A673 (cell line): ENCODE measurements around the gene DIDO1. TPM values are rescaled to one million over a fixed set of nuclear protein-coding genes. Genes with fewer than 3 reads are reported as not detected.

Experiments used
- BruUV-seq: library from RNA; stranded (reverse); fragments of 400-500 nt; replicated peaks from 2 replicates; lab custom pipeline; 2021; lab: Mats Ljungman, UMichigan
- CTCF ChIA-PET: fragments of 300-600 bp; sonication (Branson Sonifier 250); formaldehyde crosslinking; loops from one replicate; lab custom pipeline; 2022; ENCODE audit warnings: antibody characterized with exemption; lab: Charles Lee
- POLR2A ChIA-PET: fragments of 300-600 bp; sonication (Branson Sonifier 250); formaldehyde crosslinking; loops from one replicate; lab custom pipeline; 2022; ENCODE audit warnings: antibody characterized with exemption; ENCODE audit not compliant: low non-redundant PET; lab: Charles Lee
- DNase-seq: peaks from one replicate; pipeline ENCODE4 v3.0.0-alpha.2; 2015; ENCODE audit warnings: low spot score
- H3K27ac ChIP-seq: fragments of 200-600 bp; sonication (generic); 2 replicates; pipeline ENCODE4 v1.5.1; 2016; ENCODE audit warnings: mixed run types, low read depth, mild to moderate bottlenecking, mixed read lengths, antibody characterized with exemption, low read length; ENCODE audit not compliant: poor library complexity, severe bottlenecking
- H3K27me3 ChIP-seq: fragments of 200-600 bp; sonication (generic); replicated peaks from 2 replicates; pipeline ENCODE4 v1.6.1; 2017; ENCODE audit warnings: mixed run types, low read depth, mild to moderate bottlenecking, mixed read lengths, antibody characterized with exemption, low read length; ENCODE audit not compliant: insufficient read depth, poor library complexity
- H3K36me3 ChIP-seq: fragments of 200-600 bp; sonication (generic); 2 replicates; pipeline ENCODE4 v1.6.1; 2016; ENCODE audit warnings: mixed run types, mild to moderate bottlenecking, mixed read lengths, antibody characterized with exemption, low read length; ENCODE audit not compliant: insufficient read depth, poor library complexity, severe bottlenecking
- H3K4me1 ChIP-seq: fragments of 200-600 bp; sonication (generic); 2 replicates; pipeline ENCODE4 v1.6.1; 2017; ENCODE audit warnings: mixed run types, mild to moderate bottlenecking, mixed read lengths, antibody characterized with exemption, low read length; ENCODE audit not compliant: insufficient read depth, poor library complexity, severe bottlenecking
- H3K4me3 ChIP-seq: fragments of 200-600 bp; sonication (generic); 2 replicates; pipeline ENCODE4 v1.5.1; 2016; ENCODE audit warnings: low read depth, mixed run types, mild to moderate bottlenecking, mixed read lengths, low read length; ENCODE audit not compliant: poor library complexity, severe bottlenecking
- H3K9me3 ChIP-seq: fragments of 200-600 bp; sonication (generic); 2 replicates; pipeline ENCODE4 v1.6.1; 2016; ENCODE audit warnings: mixed run types, low read depth, mild to moderate bottlenecking, mixed read lengths, antibody characterized with exemption, low read length; ENCODE audit not compliant: poor library complexity, severe bottlenecking
- EZH2 ChIP-seq: fragments of 200-600 bp; sonication (generic); IDR thresholded peaks from 2 replicates; pipeline ENCODE4 v1.6.1; 2017; ENCODE audit warnings: borderline replicate concordance, low read depth, mild to moderate bottlenecking, mixed read lengths, antibody characterized with exemption, low read length; ENCODE audit not compliant: poor library complexity, severe bottlenecking
- intact Hi-C: fragments of 100-400 bp; cut with micrococcal nuclease; formaldehyde crosslinking; loops from one replicate; pipeline ENCODE4 v1.10.0; 2022; ENCODE audit not compliant: unreplicated experiment
- total RNA-seq: library from RNA; stranded (reverse); gene quantifications from 2 replicates; pipeline ENCODE4 v1.2.3, GENCODE V29; 2021
- TF ChIP-seq, protein P1 (sequence below): fragments of 300-800, 200-600 bp; sonication (generic); conservative IDR thresholded peaks from 2 replicates; pipeline ENCODE4 v1.5.1; 2017; ENCODE audit warnings: low read depth, mild to moderate bottlenecking, antibody characterized with exemption, low read length, moderate library complexity, mixed read lengths

Gene DIDO1
- total RNA-seq, 1 experiment from 2014 or later, result 64.4 TPM

DNA sequence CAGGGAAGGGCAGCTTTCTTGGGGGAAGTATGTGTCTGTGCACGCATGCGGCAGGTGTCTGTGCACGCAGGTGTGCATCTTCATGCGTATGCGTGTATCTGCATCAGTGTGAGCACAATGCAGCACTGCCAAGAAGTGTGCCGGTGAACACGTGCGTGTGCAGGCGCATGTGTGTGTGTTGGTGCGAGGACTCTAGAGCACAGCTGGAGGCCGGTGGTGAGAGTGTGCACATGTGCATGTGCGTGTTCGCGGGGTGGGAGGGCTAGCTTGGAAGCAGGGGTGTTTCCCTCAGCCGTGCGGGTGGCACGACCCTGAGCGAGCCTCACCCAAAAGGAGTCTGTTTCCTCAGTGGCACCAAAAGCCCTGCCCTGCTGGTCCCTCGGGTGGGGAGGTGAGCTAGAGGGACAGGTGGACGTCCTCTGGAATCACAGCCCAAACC lies 33.7 kb upstream of the DIDO1 start:
- DNase-seq, result no peak
- Histone ChIP-seq H3K4me3 (no peak overlapping the region), H3K27me3 (no peaks in the 10 kb centered on the region), H3K36me3 (no peaks in the 10 kb centered on the region), H3K27ac (no peak overlapping the region), H3K4me1 (no peaks in the 10 kb centered on the region), H3K9me3 (no peaks in the 10 kb centered on the region)
- ChIA-PET POLR2A (no interaction called here), CTCF (interaction anchor here (0.7 kb wide), 1 partner anchor 12 kb away, joined by 3 read pairs; no protein-coding TSS in a partner anchor)
- TF ChIP-seq, protein P1, sequence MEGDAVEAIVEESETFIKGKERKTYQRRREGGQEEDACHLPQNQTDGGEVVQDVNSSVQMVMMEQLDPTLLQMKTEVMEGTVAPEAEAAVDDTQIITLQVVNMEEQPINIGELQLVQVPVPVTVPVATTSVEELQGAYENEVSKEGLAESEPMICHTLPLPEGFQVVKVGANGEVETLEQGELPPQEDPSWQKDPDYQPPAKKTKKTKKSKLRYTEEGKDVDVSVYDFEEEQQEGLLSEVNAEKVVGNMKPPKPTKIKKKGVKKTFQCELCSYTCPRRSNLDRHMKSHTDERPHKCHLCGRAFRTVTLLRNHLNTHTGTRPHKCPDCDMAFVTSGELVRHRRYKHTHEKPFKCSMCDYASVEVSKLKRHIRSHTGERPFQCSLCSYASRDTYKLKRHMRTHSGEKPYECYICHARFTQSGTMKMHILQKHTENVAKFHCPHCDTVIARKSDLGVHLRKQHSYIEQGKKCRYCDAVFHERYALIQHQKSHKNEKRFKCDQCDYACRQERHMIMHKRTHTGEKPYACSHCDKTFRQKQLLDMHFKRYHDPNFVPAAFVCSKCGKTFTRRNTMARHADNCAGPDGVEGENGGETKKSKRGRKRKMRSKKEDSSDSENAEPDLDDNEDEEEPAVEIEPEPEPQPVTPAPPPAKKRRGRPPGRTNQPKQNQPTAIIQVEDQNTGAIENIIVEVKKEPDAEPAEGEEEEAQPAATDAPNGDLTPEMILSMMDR, result no peak
- no peak for TF ChIP-seq EZH2
- intact Hi-C loops, result no loop called here
- BruUV-seq, result no TSS peak

DNA sequence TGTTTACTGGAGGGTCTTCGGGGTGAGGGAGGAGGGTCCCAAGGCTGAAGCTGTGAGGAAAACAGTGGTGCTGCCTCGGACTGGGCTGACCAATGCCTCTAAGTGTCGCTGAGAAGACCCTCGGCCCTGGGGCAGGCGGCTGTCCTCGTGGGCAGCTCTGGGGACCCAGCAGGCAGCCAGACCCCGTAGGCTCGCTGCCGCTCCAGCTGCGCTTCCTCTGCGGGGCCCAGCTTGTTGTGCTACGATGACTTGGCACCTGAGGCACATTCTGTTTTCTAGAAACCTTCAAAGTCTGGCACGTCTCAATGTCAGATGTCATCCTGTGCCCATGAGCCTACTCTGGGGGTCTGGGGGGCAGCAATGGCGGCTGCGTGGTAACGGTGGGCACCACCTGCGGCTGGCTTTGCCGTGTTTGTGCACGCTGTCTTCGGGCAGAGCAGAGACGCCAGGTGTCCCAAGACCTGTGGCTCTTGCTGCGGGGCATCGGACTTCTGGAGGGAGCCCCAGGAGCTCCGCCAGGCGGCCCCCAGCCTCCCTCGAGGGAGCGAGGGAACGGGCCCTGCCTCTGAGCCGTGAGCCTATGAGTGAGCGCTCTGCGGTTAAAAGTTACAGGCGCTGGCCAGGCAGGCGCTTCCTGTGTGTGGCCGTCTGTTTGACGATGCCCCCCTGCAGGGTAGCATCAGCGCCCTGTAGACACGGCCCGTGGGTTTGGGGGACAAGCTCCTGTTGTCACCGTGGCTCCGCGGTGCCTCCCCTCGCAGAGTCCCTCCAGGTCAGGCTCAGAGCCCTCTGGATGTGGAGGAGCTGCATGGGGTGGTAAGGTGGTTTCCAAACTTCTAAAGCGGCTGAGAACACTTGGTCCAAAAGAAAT lies 33.0 kb upstream of the DIDO1 start:
- no peak for DNase-seq
- H3K36me3 ChIP-seq, result no peaks in the 10 kb centered on the region
- no peak overlapping the region for H3K27ac ChIP-seq
- no peaks in the 10 kb centered on the region for H3K27me3 ChIP-seq
- H3K9me3 ChIP-seq, result no peaks in the 10 kb centered on the region
- ChIA-PET CTCF (interaction anchor here (0.7 kb wide), 1 partner anchor 13 kb away, joined by 3 read pairs; no protein-coding TSS in a partner anchor), POLR2A (no interaction called here)
- BruUV-seq, result no TSS peak
- TF ChIP-seq EZH2, result no peak
- TF ChIP-seq, protein P1, result no peak
- no peak overlapping the region for H3K4me3 ChIP-seq
- intact Hi-C loops, result no loop called here
- no peaks in the 10 kb centered on the region for H3K4me1 ChIP-seq

DNA sequence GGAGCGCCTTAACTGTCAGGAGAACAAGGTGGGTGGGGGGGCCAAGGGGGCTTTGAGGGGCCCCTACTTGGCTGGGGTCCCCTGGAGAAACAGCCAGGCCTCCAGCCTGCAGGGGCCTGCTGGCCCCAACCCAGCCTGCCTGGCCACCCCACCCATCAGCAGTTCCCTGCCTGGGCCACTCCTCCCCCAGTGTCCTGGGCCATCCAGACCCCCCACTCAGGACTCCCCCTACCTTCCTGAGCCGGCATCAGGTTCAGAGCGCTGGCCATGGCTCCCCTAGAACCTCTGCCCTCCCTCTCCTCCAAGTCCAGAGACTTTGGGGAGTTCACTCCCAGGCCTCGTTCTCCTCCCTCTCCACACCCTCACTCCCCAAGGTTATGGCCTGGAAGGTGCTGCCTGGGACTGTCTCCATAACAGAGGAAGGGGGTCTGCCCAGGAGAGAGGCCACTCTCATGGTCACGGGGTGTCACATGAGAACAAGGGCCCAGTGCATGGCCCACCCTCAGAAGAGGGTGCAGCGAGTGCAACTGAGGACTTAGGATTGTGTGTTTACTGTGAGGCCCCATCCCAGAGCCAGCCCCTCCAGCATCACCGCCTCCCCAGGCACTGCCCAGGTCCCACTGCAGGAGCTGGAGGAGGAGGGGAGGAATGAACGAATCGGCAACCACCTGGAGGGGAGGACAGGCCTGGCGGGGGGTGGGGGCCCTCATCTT lies 32.2 kb upstream of the DIDO1 start:
- Histone ChIP-seq H3K27ac (no peak overlapping the region), H3K4me1 (peaks cover 2% of the 10 kb centered on the region), H3K9me3 (no peaks in the 10 kb centered on the region), H3K4me3 (no peak overlapping the region), H3K27me3 (no peaks in the 10 kb centered on the region), H3K36me3 (no peaks in the 10 kb centered on the region)
- CTCF ChIA-PET, result no interaction called here
- TF ChIP-seq, protein P1, result no peak
- TF ChIP-seq EZH2, result no peak
- POLR2A ChIA-PET, result no interaction called here
- intact Hi-C loops, result no loop called here
- no TSS peak for BruUV-seq
- DNase-seq, result no peak
